Activated effector memory CD4-positive, alpha-beta T cell treated with anti-CD3 and anti-CD28 coated beads, Interleukin-2, amount 50 U/mL, for 16 hours (primary cell): ENCODE measurements around the gene MYO1G.

Experiments
- DNase-seq: peaks from one replicate; pipeline ENCODE4 v3.0.0-alpha.2; 2020

Gene MYO1G

GRCh38 chr7:44965937-44966730 is 12.7 kb downstream of the MYO1G start:
- peak; percentile 53 for DNase-seq

DNA sequence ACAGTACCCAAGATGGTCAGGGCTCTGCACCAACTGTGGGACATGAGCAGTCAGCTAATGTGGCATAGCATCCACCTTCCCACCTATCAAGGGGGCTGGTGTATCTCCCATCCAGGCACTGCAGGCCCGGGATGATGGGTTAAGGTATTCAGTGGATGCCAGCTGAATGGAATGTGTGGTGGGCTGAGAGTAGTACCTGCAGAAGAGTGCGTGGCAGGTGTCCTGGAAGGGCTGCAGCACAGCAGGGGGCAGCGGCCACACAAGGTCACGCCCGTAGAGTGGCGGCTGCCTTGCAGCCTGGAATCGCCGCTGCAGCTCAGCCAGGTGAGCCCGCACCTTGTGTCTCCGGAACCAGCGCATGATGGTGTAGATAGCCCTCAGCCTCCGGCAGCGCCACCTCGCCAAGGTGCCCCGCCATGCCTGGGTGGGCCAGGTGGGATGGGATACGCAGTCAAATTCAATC is 13.3 kb downstream of the MYO1G start:
- no peak for DNase-seq

- DNase-seq, result peak; percentile 58
Measured at GRCh38 chr7:44964831-44965440, 13.9 kb downstream of the MYO1G start.

GRCh38 chr7:44964384-44964830 is 14.4 kb downstream of the MYO1G start:
- no peak for DNase-seq

- no peak for DNase-seq
Measured at GRCh38 chr7:44963364-44964290, 15.2 kb downstream of the MYO1G start.

GRCh38 chr7:44962483-44963251 is 16.1 kb downstream of the MYO1G start:
- DNase-seq, result no peak

DNA sequence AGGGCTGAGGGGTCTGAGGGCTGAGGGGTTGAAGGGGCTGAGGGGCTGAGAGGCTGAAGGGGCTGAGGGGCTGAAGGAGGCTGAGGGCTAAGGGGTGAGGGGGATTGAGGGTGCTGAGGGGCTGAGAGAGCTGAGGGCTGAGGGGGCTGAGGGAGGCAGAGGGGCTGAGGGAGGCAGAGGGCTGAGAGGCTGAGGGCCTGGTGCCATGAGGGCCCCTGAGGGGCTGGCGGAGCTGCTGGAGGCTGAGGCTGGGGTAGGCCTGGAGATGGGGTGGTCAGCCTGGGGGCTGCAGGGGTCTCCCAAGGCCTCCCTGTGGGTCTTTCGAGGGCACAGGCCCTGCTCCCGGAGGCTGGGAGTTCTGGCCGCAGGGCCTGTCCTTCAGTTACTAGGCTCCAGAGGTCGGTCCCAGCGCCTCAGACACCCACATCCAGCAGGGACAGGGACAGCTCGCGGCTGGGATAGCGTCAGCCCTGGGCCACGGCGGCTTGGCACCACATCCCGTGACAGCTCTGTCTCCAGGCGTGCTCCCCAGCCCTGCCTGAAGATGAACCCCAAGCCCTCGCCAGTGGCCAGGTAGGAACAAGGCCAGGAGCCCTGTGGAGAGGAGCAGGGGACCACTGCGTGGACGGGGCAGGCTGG is 16.9 kb downstream of the MYO1G start:
- no peak for DNase-seq

DNA sequence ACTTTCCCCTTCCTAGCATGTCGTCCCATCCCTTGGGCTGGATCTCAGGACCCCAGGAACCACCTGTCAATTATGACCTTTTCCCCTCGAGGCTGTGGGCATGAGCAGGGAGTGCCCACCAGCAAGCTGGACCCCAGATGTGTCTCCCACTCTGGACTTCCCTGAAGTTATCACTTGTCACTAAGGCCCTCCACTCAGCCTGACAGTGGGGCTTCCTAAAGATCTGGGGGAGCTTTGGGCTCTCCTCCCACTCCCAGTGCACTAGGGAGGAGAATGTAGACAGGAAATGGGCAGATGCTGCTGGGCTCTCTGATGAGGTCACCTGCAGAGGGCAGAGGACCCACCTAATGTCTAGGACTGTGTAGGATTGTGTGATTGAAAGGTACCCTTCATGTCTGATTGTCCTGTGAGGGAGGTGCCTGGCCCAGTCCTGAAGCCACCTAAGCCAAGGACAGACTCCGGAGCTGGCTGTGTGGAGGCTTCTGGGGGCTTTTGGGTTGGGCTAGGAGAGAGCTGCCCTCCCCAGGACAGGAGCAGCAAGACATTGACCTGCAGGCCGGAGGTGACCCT is 18.7 kb downstream of the MYO1G start:
- DNase-seq, result no peak

DNA sequence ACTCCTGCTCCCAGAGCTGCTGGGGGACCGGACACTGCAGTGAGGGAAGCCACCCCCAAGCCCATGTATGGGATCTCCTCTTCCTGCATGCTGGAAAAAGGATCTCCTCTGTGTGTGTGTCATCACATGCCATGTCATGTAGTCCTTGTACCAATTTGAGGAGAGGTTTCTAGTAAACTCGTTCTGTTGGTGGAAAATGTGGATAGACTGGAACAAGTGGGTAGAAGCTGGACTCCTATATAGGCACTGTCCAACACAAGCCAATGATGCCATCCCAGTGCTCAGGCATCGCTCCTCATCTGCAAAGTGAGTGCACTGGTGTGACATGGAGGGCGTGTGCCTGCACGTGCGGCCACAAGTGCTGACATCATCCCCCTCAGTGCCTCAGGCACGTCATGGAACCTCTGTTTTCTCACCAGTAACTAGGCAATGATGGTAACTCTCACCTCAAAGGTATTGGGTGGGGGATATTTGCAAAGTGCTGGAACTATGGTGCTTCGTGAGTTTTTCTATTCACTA is 19.3 kb downstream of the MYO1G start:
- DNase-seq, result peak; percentile 78

- no peak for DNase-seq
Measured at GRCh38 chr7:44958645-44959344, 20.0 kb downstream of the MYO1G start.

DNA sequence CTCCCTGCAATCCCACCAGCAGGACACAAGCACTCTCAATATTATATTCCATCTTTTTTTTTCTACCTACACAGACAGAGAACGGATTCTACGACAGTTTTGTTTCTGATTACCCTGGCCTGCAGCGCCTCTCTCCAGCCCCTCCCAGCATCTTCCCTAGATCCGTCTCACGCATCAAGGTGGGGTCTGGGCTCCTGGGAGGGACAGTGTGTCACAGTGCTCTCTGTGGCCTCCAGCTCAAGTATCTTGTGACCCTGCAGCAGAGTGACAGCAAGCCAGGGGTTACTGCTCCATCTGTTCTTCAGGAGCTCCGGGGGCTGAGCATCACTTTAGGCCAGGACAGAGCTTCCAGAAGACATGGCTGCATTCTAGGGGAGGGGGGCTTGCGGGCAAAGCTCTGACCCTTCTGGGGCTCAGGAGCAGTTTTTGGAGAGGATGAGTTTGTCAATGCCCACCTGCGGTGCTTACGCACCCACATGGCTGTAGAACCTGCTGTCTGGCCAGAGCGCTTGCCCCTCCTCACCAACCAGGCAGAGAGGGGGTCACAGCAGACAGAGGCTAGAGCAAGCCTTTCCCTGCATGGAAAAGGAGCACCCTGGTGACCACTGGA is 22.6 kb downstream of the MYO1G start:
- no peak for DNase-seq

GRCh38 chr7:44955733-44956132 is 23.1 kb downstream of the MYO1G start:
- DNase-seq, result no peak

GRCh38 chr7:44953156-44953555 is 25.7 kb downstream of the MYO1G start:
- no peak for DNase-seq

DNA sequence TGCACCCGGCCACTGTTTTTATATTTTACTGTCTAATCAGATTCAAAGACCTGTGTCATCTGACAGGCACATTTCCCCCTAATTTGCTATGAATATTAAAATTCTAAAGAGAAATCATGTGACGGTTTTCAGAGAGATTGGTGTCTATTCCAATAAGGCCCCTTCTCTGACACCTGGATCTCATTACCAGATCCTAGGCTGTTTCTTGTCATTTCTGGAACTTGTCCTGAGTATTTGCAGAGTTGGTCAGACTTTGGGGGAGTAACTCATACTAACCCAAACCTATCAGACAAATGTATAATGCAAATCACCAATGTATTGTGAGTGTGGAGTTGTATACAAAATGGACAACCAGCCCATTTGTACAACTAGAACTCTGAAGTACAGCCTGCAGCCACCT is 29.5 kb downstream of the MYO1G start:
- no peak for DNase-seq

- no peak for DNase-seq
Measured at GRCh38 chr7:44945479-44945878, 33.3 kb downstream of the MYO1G start.

- DNase-seq, result no peak
Measured at GRCh38 chr7:44944821-44945220, 34.0 kb downstream of the MYO1G start.

DNA sequence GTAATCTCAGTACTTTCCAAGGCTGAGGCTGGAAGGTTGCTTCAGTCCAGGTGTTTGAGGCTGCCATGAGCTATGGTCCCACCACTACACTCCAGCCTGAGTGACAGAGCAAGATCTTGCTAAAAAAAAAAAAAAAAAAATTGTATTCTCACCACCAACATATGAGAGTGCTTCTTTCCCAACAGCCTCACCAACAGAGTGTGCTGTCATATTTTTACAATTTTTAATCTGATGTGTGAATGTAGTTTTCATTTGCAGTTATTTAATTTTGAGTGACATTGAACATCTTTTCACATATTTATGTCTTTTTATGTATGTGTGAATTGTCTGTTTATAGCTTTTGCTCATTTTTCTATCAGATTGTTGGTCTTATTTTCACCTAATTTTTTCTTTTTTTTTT is 35.2 kb downstream of the MYO1G start:
- DNase-seq, result no peak

GRCh38 chr7:44937426-44937825 is 41.4 kb downstream of the MYO1G start:
- DNase-seq, result no peak

- no peak for DNase-seq
Measured at GRCh38 chr7:44936322-44936721, 42.5 kb downstream of the MYO1G start.

DNA sequence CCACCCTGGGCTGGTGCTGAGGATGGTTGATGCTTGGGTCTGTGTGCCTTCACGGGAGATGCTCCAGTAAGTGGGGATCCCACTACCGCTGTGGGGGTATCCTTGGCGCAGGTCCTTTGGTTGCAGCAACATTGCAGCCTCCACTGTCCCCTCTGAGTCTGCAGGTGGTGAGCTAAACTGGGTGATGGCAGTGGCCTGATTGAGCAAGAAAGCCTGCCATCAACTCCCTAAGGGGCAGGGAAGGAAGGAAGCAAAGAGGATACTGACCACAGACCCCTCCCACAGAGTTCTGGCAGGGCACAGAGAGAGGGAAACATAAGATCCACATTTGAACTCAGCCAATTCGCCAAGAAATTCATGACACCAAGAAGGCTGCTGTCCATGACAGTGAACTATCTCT is 43.2 kb downstream of the MYO1G start:
- no peak for DNase-seq
